Activated CD8-positive, alpha-beta memory T cell treated with anti-CD3 and anti-CD28 coated beads, Interleukin-2, amount 50 U/mL, for 24 hours (primary cell): ENCODE data around the gene BRD3OS.

Experiments used
- DNase-seq: peaks from one replicate; pipeline ENCODE4 v3.0.0-alpha.2; 2020; ENCODE audit errors: extremely low read depth

BRD3OS gene

DNA sequence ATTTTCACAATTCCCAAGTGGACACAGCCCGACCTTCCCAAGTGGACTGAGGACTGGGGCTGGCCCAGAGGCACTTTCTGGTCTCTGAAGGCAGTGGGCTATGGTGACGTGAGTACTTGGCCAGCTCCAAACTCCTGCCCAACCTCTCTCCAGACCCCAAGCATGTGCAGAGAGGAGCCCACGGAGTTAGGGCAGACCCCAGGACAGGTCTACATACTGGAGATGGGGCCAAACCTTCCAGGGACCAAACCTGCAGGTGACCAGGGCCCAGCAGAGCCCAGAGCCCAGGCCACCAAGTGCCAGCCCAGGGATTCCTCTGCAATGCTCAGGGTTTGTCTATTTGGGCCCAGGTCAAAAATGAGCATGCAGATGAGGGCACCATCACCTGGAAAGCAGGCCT lies 27.2 kb downstream of the BRD3OS start:
- DNase-seq, result no peak

GRCh38 chr9:134052941-134053340 lies 27.7 kb downstream of the BRD3OS start:
- DNase-seq, result no peak

DNA sequence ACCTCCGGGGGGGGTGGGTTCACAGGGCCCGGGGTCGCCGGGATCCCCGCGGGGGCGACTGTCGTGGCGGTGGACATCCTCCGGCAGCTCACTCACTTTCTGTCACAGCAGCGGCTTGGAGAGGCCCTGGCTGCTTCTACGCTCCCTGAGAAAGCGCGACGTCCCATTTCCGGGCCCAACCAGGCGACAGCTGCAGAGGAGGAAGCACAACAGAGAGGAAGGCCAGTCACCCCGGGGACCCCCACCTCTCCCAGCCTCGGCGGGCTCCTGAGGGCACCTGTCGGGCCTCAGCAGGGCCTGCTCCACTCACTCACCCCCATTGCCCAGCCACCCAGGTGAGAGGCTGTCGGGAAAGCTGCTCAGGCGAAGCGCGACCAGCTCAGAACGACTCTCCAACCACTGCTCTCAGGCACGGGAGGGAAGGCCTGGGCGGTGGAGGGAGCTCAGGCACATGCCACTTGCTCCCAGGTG lies 28.2 kb downstream of the BRD3OS start:
- DNase-seq, result no peak

DNA sequence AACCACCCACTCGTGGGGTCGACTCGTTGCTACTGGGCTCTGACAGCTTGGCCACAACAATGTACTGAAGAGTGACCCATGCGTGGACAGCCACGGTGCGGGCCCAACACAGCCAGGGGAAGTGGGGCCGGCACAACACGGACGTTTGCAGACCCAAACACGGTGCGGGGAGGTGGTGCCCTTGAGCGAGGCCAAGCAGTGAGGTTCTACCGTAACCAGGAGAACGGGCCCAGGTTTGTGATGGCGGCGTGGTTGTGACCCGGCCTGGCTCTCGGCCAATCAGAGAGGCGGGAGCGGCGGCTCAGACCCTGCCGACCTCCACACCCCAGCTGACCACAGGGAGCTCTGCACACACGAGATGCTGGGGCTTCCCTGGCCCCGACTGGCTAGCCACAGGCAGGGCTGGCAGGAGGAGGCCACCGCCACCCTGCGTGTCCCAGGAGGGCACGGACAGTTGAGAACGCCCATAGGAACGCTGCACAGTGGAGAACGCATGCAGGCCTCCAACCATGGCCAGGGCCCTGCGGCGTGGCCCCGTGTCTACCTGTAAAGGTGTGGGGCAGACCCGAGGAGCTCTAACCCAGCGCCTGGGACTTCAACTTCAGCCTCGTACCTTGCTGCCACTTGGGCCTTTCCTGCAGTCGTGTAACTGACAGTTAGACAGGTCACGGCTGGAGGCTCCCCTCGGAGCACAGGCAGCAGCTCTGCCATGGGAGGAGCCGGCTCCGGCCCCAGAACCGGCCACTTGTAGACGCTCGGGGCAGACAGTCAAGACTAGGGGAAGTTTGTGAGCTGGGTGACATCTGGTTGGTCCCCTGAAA lies 28.9 kb downstream of the BRD3OS start:
- no peak for DNase-seq

- DNase-seq, result no peak
These were observed 29.9 kb downstream of the BRD3OS start for GRCh38 chr9:134054891-134055811.

- DNase-seq, result no peak
These were observed 30.7 kb downstream of the BRD3OS start for GRCh38 chr9:134055981-134056461.

GRCh38 chr9:134056483-134057306 lies 31.4 kb downstream of the BRD3OS start:
- DNase-seq, result no peak

DNA sequence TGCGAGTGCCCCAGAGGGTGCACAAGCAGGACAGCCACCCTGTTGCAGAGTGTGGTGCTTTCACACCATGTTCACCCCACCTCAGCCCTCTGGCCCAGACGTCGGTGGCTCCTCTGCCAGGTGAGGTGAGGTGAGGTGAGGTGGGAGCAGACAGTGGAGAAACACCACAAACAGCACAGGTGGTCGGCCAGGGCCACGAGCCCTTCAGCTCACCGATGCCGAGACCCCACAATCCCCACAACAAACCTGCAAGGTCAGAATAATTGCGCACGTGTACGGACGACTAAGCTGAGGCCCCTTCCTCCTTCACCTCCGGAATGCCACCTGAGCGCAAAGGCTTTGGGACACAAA lies 32.0 kb downstream of the BRD3OS start:
- no peak for DNase-seq

GRCh38 chr9:134057751-134058701 lies 32.7 kb downstream of the BRD3OS start:
- no peak for DNase-seq

DNA sequence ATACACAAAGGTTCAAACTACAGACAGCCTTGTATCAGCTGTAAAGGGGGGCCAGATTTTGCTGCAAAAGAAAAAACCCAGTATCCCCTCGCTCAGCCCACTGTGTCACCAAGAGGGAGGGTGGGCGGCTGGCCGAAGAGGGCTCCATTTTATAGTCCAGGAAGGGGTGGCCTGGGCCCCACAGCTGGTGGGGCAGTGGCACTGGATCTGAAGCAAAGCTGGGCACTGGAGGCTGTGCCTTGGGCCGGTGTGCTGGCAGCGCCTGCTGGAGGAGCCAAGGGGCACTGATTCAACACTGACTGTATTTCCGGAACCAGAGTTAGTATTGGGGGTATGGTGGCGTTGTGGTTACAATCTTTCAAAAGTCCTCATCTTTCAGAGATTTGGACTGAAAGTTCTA lies 33.4 kb downstream of the BRD3OS start:
- DNase-seq, result no peak

- DNase-seq, result no peak
These were observed 33.9 kb downstream of the BRD3OS start for GRCh38 chr9:134059188-134059641.

- no peak for DNase-seq
These were observed 34.5 kb downstream of the BRD3OS start for GRCh38 chr9:134059661-134060395.

DNA sequence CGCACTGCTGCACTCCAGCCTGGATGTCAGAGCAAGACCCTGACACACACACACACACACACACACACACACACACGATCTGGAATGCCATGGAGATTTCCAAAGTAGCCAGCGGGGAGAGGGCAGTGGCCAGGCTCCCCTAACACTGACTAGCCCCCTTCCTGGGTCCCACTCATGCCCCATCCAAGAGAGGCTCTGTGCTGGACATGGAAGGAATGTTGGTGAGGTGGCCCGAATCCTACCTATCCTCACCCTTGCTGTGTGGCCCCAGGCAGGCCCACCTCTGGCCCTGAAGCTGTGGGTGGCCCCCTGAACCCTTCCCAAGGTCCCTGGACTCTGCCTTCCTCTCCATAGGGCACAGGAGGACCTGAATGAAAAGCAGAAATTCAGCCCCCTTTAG lies 35.3 kb downstream of the BRD3OS start:
- no peak for DNase-seq

DNA sequence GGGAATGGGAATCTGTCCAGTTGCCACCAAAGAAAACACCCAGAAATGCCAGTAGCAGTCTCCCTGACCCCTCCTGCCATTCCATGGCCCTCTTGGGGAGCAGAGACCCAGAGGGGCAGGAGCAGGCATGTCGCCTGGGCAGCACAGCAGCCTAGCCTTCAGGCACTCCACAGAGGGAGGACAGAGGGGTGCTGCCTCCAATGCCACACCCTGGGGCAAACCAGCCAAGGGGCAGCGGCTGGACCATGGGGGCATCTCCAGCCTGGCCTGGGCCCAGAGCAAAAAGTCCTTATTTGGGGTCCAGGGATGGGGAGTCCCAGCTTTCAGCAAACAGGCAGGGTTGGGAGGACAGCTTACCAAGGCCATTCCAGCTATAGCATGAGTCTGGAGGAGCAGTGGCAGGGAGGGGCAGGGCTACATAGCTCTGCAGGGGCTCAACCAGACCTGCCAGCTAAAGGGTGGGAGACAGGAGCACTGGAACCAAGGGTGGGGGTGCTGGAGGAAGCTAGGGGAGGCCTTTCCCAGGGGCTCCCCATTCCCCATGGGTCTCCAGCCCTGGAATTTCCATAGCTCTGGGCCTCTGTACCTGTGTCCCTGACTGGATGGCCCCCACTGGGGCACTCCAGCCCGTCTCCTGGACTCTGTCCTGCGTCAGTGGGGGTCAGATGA lies 35.9 kb downstream of the BRD3OS start:
- DNase-seq, result no peak

GRCh38 chr9:134061688-134062371 lies 36.5 kb downstream of the BRD3OS start:
- no peak for DNase-seq

- no peak for DNase-seq
These were observed 37.3 kb downstream of the BRD3OS start for GRCh38 chr9:134062461-134063087.

DNA sequence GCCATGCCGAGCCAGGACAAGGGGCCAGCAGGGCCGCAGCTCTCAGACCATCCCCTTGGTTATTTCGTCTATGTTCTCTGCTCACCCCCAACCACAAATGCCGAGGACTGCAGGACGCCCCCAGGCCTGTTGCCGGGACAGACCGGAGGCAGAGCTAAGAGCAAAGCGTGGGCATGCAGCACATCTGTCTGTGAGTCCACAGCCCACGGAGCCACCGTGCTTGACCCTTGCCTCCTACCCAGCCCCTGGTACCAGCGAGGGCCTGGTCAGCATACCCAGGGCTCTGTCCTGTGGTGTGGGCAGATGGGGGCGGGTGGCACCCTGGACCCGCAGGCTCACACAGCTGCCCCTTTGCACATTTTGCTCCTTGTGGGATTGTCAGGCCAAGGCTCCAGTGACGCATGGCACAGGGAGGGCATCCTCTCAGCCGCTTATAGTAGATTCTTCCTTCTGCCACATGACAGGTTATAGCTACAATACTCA lies 37.8 kb downstream of the BRD3OS start:
- no peak for DNase-seq
